Activated naive CD4-positive, alpha-beta T cell treated with anti-CD3 and anti-CD28 coated beads, Interleukin-2, amount 50 U/mL, for 72 hours (primary cell): ENCODE results near the gene ATAD3A. TPM values are rescaled to one million over a fixed set of nuclear protein-coding genes. Genes with fewer than 3 reads are reported as not detected.
"Not testable (repeated sequence)": the region's sequence is repeated elsewhere in the genome, so short reads cannot be mapped to it uniquely, and the experiment has no call there.

Experiments used
- ATAC-seq, 2 donors: fragments of 150-1000 bp; cut with Tn5 transposase; 2 replicates each; pipeline ENCODE4 v1.10.0; 2021; ENCODE audit warnings: mild to moderate bottlenecking in 2 of 2, moderate library complexity in 2 of 2
- DNase-seq, 2 donors: peaks; one replicate each; pipeline ENCODE4 v3.0.0; 2021 to 2022; ENCODE audit warnings: low spot score in 2 of 2
- H3K27ac Mint-ChIP-seq, 2 donors: one replicate each; pipeline ENCODE4 v1.8.0; 2022; ENCODE audit warnings: mild to moderate bottlenecking in 2 of 2, mixed read lengths in 2 of 2
- H3K36me3 Mint-ChIP-seq, 2 donors: one replicate each; pipeline ENCODE4 v1.8.0; 2022; ENCODE audit warnings: mixed read lengths in 2 of 2
- H3K9me3 Mint-ChIP-seq, 2 donors: one replicate each; pipeline ENCODE4 v1.8.0; 2022; ENCODE audit warnings: mixed read lengths in 2 of 2
- total RNA-seq, 2 donors: library from RNA; stranded (reverse); gene quantifications; one replicate each; pipeline ENCODE4 v1.2.3, GENCODE V29; 2022

The ATAD3A gene
- total RNA-seq, 2 donors from 2014 or later: 35.7 to 39.7 TPM

GRCh38 chr1:1484976-1485750 lies 26.8 kb upstream of the ATAD3A start:
- H3K9me3 Mint-ChIP-seq, H3K36me3 Mint-ChIP-seq, DNase-seq, H3K27ac Mint-ChIP-seq, ATAC-seq: not testable (repeated sequence)

DNA sequence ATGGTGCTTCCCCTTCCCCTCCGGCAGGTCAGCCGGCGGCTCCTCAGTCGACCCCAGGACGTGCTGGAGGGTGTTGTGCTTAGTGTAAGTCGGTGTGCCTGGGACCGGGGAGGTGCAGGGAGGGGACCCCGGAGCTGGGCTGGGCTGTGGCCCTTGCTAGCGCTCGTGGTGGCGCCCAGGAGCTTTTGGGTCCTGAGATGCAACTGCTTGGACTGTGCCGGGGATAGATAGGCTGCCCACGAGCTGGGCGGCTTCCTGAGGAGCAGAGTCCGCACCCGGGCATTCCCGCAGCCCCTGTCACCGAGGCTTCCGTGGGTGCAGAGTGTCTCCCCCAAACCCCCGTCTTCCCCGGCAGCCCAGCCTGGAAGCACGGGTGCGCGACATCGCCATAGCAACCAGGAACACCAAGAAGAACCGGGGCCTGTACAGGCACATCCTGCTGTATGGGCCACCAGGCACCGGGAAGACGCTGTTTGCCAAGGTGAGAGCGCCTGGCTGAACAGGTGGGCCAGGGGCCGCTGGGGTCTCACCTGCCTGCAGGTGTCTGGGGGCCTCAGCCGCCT lies 26.1 kb upstream of the ATAD3A start:
- DNase-seq, H3K9me3 Mint-ChIP-seq, H3K27ac Mint-ChIP-seq, ATAC-seq, H3K36me3 Mint-ChIP-seq: not testable (repeated sequence)

DNA sequence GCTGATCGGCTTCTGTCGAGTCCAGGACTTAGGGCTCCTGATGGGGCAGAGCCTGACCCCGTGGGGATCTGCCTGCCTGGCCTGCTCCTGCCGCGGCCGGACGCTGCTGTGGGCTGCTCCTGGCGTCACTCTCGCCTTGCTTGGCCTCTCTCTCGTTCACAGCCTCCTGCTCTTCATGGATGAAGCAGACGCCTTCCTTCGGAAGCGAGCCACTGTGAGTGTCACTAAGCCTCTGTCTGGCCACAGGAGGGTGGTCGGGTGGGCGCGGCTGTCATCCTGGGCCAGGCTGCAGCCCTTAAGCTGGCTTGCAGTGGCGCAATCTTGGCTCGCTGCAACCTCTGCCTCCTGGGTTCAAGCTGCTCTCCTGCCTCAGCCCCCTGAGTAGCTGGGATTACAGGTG lies 24.3 kb upstream of the ATAD3A start:
- H3K9me3 Mint-ChIP-seq: no peaks in the 10 kb centered on the region
- DNase-seq (no peak), ATAC-seq (no peak)
- H3K27ac Mint-ChIP-seq: no peak overlapping the region
- peaks cover 14 to 22% of the 10 kb centered on the region in 2 donors for H3K36me3 Mint-ChIP-seq

GRCh38 chr1:1489231-1489630 lies 22.7 kb upstream of the ATAD3A start:
- peaks cover 21 to 31% of the 10 kb centered on the region in 2 donors for H3K36me3 Mint-ChIP-seq
- ATAC-seq: no peak
- H3K27ac Mint-ChIP-seq: no peak overlapping the region
- DNase-seq: no peak
- H3K9me3 Mint-ChIP-seq: no peaks in the 10 kb centered on the region

DNA sequence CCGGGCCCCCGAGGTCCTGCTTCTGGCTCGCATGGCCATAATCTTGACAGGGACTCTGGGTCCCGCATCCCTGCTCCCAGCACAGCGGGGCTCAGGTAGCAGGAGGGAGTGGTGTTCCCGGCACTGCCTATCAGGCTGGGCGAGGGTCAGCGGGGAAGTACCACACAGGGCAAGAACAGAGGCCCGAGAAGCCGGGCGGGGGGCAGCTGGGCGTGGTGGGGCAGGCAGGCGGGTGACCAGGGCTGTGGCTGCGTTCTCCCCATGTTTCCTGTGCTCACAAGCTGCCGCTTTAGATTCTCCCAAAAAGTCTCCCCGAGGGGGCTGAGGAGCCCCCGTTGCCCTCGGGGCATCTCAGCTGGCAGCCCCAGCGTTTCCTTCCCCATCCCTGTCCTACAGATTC lies 22.1 kb upstream of the ATAD3A start:
- DNase-seq (no peak), ATAC-seq (no peak)
- Mint-ChIP-seq H3K36me3 (peaks cover 21 to 31% of the 10 kb centered on the region in 2 donors), H3K9me3 (no peaks in the 10 kb centered on the region), H3K27ac (no peak overlapping the region)

GRCh38 chr1:1490633-1491230 lies 21.2 kb upstream of the ATAD3A start:
- DNase-seq (no peak), ATAC-seq (no peak)
- peaks cover 21 to 31% of the 10 kb centered on the region in 2 donors for H3K36me3 Mint-ChIP-seq
- no peak overlapping the region for H3K27ac Mint-ChIP-seq
- no peaks in the 10 kb centered on the region for H3K9me3 Mint-ChIP-seq

DNA sequence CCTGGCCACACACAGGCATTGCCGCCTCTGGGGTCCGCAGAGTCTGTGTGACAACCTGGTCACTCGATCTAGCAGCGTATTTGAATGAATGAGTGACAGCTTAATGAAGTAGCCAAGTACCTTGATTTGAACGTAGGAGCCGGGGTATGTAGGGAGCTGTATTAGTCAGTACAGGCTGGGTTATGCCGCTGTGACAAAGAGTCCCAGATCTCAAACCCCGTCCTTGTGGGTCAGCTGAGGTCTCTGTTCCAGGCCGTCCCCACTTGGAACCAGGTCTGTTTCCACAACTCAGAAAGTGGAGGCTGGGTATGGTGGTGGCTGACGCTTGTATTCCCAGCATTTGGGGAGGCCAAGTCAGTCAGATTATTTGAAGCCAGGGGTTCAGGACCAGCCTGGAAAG lies 20.4 kb upstream of the ATAD3A start:
- DNase-seq: no peak
- ATAC-seq: no peak
- peaks cover 21 to 31% of the 10 kb centered on the region in 2 donors for H3K36me3 Mint-ChIP-seq
- no peak overlapping the region for H3K27ac Mint-ChIP-seq
- H3K9me3 Mint-ChIP-seq: no peaks in the 10 kb centered on the region

GRCh38 chr1:1494311-1494710 lies 17.7 kb upstream of the ATAD3A start:
- H3K36me3 Mint-ChIP-seq: peaks cover 16 to 31% of the 10 kb centered on the region in 2 donors

GRCh38 chr1:1495461-1495975 lies 16.4 kb upstream of the ATAD3A start:
- peak in 1 of 2 donors; percentile 34 for ATAC-seq
- peaks cover 15 to 24% of the 10 kb centered on the region in 2 donors for H3K36me3 Mint-ChIP-seq
- not testable (repeated sequence) for H3K27ac Mint-ChIP-seq, H3K9me3 Mint-ChIP-seq, DNase-seq

More at GRCh38 chr1:1494311-1494710, 17.7 kb upstream of the ATAD3A start:
- H3K9me3 Mint-ChIP-seq, DNase-seq, ATAC-seq, H3K27ac Mint-ChIP-seq: not testable (repeated sequence)

GRCh38 chr1:1504777-1505365 lies 7.1 kb upstream of the ATAD3A start:
- DNase-seq (peak; percentile 79 to 83), ATAC-seq (peak; percentile 78 to 88)
- peak overlapping the region; percentile 91 to 93 for H3K27ac Mint-ChIP-seq
- not testable (repeated sequence) for H3K36me3 Mint-ChIP-seq, H3K9me3 Mint-ChIP-seq

GRCh38 chr1:1505366-1505798 lies 6.6 kb upstream of the ATAD3A start:
- ATAC-seq: peak; percentile 62 to 82
- H3K36me3 Mint-ChIP-seq, H3K9me3 Mint-ChIP-seq: not testable (repeated sequence)
- DNase-seq: peak in 1 of 2 donors; percentile 74
- H3K27ac Mint-ChIP-seq: peak overlapping the region; percentile 91 to 93

DNA sequence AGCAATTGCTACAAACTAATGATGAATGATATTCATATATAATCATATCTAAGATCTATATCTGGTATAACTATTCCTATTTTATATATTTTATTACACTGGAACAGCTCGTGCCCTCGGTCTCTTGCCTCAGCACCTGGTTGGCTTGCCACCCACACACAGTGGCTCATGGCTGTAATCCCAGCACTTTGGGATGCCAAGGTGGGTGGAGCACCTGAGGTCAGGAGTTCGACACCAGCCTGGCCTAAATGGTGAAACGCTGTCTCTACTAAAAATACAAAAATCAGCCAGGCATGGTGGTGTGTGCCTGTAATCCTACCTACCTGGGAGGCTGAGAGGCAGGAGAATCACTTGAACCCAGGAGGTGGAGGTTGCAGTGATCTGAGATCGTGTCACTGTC lies 6.2 kb upstream of the ATAD3A start:
- DNase-seq, H3K9me3 Mint-ChIP-seq, ATAC-seq: not testable (repeated sequence)
- Mint-ChIP-seq H3K27ac (peak overlapping the region; percentile 91 to 93), H3K36me3 (peaks cover 1 to 10% of the 10 kb centered on the region in 2 donors)

GRCh38 chr1:1507305-1507704 lies 4.7 kb upstream of the ATAD3A start:
- Mint-ChIP-seq H3K36me3 (peaks cover 6 to 15% of the 10 kb centered on the region in 2 donors), H3K27ac (no peak overlapping the region), H3K9me3 (no peaks in the 10 kb centered on the region)
- ATAC-seq: no peak
- no peak for DNase-seq

- not testable (repeated sequence) for DNase-seq, H3K9me3 Mint-ChIP-seq, ATAC-seq, H3K27ac Mint-ChIP-seq
- peaks cover 9 to 15% of the 10 kb centered on the region in 2 donors for H3K36me3 Mint-ChIP-seq
Measured at GRCh38 chr1:1508775-1509464, 3.0 kb upstream of the ATAD3A start.

- peaks cover 10 to 15% of the 10 kb centered on the region in 2 donors for H3K36me3 Mint-ChIP-seq
- ATAC-seq: not testable (repeated sequence)
Measured at GRCh38 chr1:1509465-1509850, 2.5 kb upstream of the ATAD3A start.

GRCh38 chr1:1510912-1511532 lies 940 bp upstream of the ATAD3A start:
- no peak for ATAC-seq
- peaks cover 10 to 15% of the 10 kb centered on the region in 2 donors for H3K36me3 Mint-ChIP-seq
- H3K27ac Mint-ChIP-seq: peak overlapping the region; percentile 87 to 100
- no peaks in the 10 kb centered on the region for H3K9me3 Mint-ChIP-seq
- peak in 1 of 2 donors; percentile 22 for DNase-seq

More at GRCh38 chr1:1509465-1509850, 2.5 kb upstream of the ATAD3A start:
- H3K27ac Mint-ChIP-seq, DNase-seq, H3K9me3 Mint-ChIP-seq: not testable (repeated sequence)
